HG02623 (cell line): ENCODE data around the gene SRP14.
"Not testable (repeated sequence)": the region's sequence is repeated elsewhere in the genome, so short reads cannot be mapped to it uniquely, and the experiment has no call there.

ENCODE experiments used
- ATAC-seq: cut with Tn5 transposase; IDR thresholded peaks from one replicate; pipeline ENCODE4 v1.9.1; 2021; ENCODE audit warnings: moderate library complexity; ENCODE audit not compliant: unreplicated experiment

SRP14 gene

GRCh38 chr15:40038638-40039543 is at the start of gene SRP14:
TSS of gene SRP14 (minus strand) at chr15:40039181. CDS start at chr15:40039116, 65 bp downstream.
- ATAC-seq, result peak; percentile 93

- no peak for ATAC-seq
Measured at GRCh38 chr15:40087991-40088928, 49.3 kb upstream of the SRP14 start.

GRCh38 chr15:40087068-40087810 is 48.3 kb upstream of the SRP14 start:
- no peak for ATAC-seq

- ATAC-seq, result no peak
Measured at GRCh38 chr15:40085266-40085665, 46.3 kb upstream of the SRP14 start.

- no peak for ATAC-seq
Measured at GRCh38 chr15:40084650-40085049, 45.7 kb upstream of the SRP14 start.

- ATAC-seq, result no peak
Measured at GRCh38 chr15:40082195-40082883, 43.4 kb upstream of the SRP14 start.

- ATAC-seq, result no peak
Measured at GRCh38 chr15:40081691-40082194, 42.8 kb upstream of the SRP14 start.

GRCh38 chr15:40080847-40081246 is 41.9 kb upstream of the SRP14 start:
- no peak for ATAC-seq

GRCh38 chr15:40080104-40080503 is 41.1 kb upstream of the SRP14 start:
- ATAC-seq, result no peak

GRCh38 chr15:40079456-40079855 is 40.5 kb upstream of the SRP14 start:
- ATAC-seq, result no peak

- no peak for ATAC-seq
Measured at GRCh38 chr15:40075298-40076044, 36.5 kb upstream of the SRP14 start.

GRCh38 chr15:40074656-40075055 is 35.7 kb upstream of the SRP14 start:
- ATAC-seq, result not testable (repeated sequence)

GRCh38 chr15:40073716-40074490 is 34.9 kb upstream of the SRP14 start:
- ATAC-seq, result not testable (repeated sequence)

- ATAC-seq, result no peak
Measured at GRCh38 chr15:40072216-40072990, 33.4 kb upstream of the SRP14 start.

- no peak for ATAC-seq
Measured at GRCh38 chr15:40070608-40071218, 31.7 kb upstream of the SRP14 start.

- no peak for ATAC-seq
Measured at GRCh38 chr15:40070166-40070557, 31.2 kb upstream of the SRP14 start.
